ENCODE data around the gene CLDN5.

The CLDN5 gene

DNA sequence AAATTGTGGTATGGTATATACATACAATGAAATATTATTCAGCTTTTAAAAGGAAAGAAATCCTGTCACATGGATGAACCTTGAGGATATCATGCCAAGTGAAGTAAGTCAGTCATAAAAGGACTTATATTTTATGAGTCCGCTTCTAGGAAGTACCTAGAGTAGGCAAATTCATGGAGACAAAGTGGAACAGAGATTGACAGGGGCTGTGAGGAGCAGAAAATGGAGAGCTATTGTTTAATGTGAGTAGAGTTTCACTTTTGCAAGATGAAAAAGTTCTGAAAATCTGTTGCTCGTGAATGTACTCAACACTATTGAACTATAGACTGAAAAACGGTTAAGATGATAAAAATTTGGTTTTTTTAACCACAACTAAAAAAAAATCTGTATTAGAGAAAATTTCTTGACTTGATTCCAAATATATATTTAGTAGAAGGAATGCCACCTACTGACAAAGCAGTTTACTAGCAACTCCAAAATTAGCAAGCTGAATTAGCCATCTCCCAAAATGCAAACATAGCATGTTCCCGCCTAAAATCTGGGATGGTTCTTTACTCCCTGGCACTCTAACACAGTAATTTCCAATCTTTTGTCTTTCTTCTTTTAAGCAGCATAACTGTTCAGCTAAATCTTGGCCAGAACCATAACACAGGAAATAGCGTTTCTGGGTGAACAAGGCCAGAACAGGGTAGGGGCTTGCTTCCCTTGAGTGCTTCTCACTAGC, 46.7 kb downstream of the CLDN5 start:
- no peak for TF ChIP-seq SIN3A (IDR thresholded peaks at IDR 0.05; ENCODE audit: borderline replicate concordance, insufficient read depth, low read length)

DNA sequence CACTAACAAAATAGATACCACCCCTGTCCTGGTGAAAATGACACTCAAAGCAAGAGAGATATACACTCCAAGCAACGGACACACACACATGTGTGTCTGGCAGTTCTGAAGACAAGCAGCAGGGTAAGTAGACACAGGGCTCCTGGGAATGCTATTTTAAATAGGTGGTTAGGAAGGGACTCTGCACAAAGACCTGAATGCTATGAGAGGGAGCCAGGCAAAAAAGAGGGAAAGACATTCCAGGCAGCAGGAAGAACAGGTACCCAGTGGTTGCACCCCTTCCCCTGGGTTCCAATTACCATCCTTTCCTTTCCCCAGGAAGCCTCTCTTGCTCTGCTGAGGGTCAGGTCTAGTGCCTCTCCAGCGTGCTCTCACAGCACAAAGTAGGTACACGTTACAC, 48.2 kb downstream of the CLDN5 start:
- no peak for TF ChIP-seq POLR2AphosphoS5 (IDR thresholded peaks at IDR 0.05; ENCODE audit: low read depth, low read length)
- TF ChIP-seq, protein P1, sequence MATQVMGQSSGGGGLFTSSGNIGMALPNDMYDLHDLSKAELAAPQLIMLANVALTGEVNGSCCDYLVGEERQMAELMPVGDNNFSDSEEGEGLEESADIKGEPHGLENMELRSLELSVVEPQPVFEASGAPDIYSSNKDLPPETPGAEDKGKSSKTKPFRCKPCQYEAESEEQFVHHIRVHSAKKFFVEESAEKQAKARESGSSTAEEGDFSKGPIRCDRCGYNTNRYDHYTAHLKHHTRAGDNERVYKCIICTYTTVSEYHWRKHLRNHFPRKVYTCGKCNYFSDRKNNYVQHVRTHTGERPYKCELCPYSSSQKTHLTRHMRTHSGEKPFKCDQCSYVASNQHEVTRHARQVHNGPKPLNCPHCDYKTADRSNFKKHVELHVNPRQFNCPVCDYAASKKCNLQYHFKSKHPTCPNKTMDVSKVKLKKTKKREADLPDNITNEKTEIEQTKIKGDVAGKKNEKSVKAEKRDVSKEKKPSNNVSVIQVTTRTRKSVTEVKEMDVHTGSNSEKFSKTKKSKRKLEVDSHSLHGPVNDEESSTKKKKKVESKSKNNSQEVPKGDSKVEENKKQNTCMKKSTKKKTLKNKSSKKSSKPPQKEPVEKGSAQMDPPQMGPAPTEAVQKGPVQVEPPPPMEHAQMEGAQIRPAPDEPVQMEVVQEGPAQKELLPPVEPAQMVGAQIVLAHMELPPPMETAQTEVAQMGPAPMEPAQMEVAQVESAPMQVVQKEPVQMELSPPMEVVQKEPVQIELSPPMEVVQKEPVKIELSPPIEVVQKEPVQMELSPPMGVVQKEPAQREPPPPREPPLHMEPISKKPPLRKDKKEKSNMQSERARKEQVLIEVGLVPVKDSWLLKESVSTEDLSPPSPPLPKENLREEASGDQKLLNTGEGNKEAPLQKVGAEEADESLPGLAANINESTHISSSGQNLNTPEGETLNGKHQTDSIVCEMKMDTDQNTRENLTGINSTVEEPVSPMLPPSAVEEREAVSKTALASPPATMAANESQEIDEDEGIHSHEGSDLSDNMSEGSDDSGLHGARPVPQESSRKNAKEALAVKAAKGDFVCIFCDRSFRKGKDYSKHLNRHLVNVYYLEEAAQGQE (IDR thresholded peaks at IDR 0.05; ENCODE audit: insufficient read depth in 1 of 2, low read depth in 2 of 2, low read length in 2 of 2): no peak
- no peak for TF ChIP-seq SIN3A (IDR thresholded peaks at IDR 0.05; ENCODE audit: borderline replicate concordance, insufficient read depth, low read length)
- TF ChIP-seq TAF1 (IDR thresholded peaks at IDR 0.05; ENCODE audit: borderline replicate concordance, insufficient read depth, low read length): no peak
- no peak for TF ChIP-seq FOXP2 (optimal IDR thresholded peaks at IDR 0.05; ENCODE audit: borderline replicate concordance, extremely low read depth, extremely low read length, insufficient read depth)

DNA sequence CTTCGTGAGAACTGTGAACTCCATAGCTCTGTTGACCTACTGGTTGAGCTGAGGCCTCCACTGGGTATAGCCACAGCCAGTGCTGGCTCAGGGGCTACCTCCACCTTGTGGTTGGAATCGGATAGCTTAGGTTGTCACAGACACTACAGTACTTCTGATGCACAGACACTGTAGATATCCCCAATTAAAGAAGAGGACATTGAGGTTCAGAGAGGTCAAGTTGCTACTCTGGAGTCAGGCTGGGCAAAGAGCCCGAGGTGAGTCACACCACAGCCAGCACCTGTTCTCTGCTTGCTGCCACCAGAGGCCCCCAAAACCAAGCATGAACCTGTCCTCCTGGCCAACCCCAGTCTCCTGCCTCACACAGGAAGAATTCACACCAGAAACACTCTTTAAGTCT, 50.6 kb downstream of the CLDN5 start:
- TF ChIP-seq, protein P1 (IDR thresholded peaks at IDR 0.05; ENCODE audit: insufficient read depth in 1 of 2, low read depth in 2 of 2, low read length in 2 of 2): no peak
- TF ChIP-seq SIN3A (IDR thresholded peaks at IDR 0.05; ENCODE audit: borderline replicate concordance, insufficient read depth, low read length) (no peak), FOXP2 (optimal IDR thresholded peaks at IDR 0.05; ENCODE audit: borderline replicate concordance, extremely low read depth, extremely low read length, insufficient read depth) (no peak), TAF1 (IDR thresholded peaks at IDR 0.05; ENCODE audit: borderline replicate concordance, insufficient read depth, low read length) (no peak), POLR2AphosphoS5 (IDR thresholded peaks at IDR 0.05; ENCODE audit: low read depth, low read length) (no peak)
